HEK293 (cell line): ENCODE results near the gene HOXB7.

ENCODE experiments used
- CTCF ChIA-PET: fragments of 350-600 bp; formaldehyde crosslinking; extraction: SDS; loops from one replicate; lab custom pipeline; 2021; ENCODE audit warnings: antibody characterized with exemption; lab: Yijun Ruan, JAX
- POLR2A ChIA-PET: fragments of 300-600 bp; formaldehyde crosslinking; extraction: SDS; loops from one replicate; lab custom pipeline; 2020; ENCODE audit warnings: antibody characterized with exemption, inconsistent platforms; lab: Yijun Ruan, JAX
- H3K27ac ChIP-seq: fragments of 200-500 bp; sonication (Bioruptor generic); 2 replicates; pipeline ENCODE4 v1.5.1; 2014; ENCODE audit warnings: low read depth, low read length, control low read depth, inconsistent platforms; ENCODE audit errors: extremely low read depth
- H3K36me3 ChIP-seq, 2 experiments: fragments of 200-500 bp in 1 of 2; sonication (Bioruptor generic) in 1 of 2; 1 replicate in 1 of 2; 2 replicates in 1 of 2; pipeline ENCODE4 v1.5.1; 2014 to 2017; ENCODE audit warnings: inconsistent platforms in 2 of 2, low read length in 2 of 2; ENCODE audit not compliant: control insufficient read depth in 2 of 2, insufficient read depth in 1 of 2
- H3K4me1 ChIP-seq: fragments of 200-500 bp; sonication (Bioruptor generic); 2 replicates; pipeline ENCODE4 v1.5.1; 2014; ENCODE audit warnings: mild to moderate bottlenecking, low read length, inconsistent platforms; ENCODE audit not compliant: control insufficient read depth, insufficient read depth
- H3K4me3 ChIP-seq: 2 replicates; pipeline ENCODE4 v1.5.1; 2011; ENCODE audit warnings: low read depth, mild to moderate bottlenecking, control low read depth, low read length, moderate library complexity
- H3K9me3 ChIP-seq: fragments of 200-500 bp; sonication (Bioruptor generic); 2 replicates; pipeline ENCODE4 v1.5.1; 2014; ENCODE audit warnings: low read depth, low read length, inconsistent platforms; ENCODE audit not compliant: control insufficient read depth, insufficient read depth
- FEZF1 ChIP-seq: fragments of 450-650 bp; formaldehyde crosslinking; IDR thresholded peaks from 2 replicates; pipeline ENCODE4 v1.5.1; 2016; ENCODE audit warnings: missing biosample characterization, missing genetic modification characterization
- GLIS1 ChIP-seq: fragments of 450-650 bp; formaldehyde crosslinking; IDR thresholded peaks from 2 replicates; pipeline ENCODE4 v1.5.1; 2016; ENCODE audit warnings: missing biosample characterization, missing genetic modification characterization
- REPIN1 ChIP-seq: fragments of 450-650 bp; formaldehyde crosslinking; IDR thresholded peaks from 2 replicates; pipeline ENCODE4 v1.5.1; 2017; ENCODE audit warnings: missing biosample characterization, missing genetic modification characterization, low read depth
- SP3 ChIP-seq: fragments of 450-650 bp; formaldehyde crosslinking; IDR thresholded peaks from 2 replicates; pipeline ENCODE4 v1.5.1; 2016; ENCODE audit warnings: missing biosample characterization, missing genetic modification characterization
- YY2 ChIP-seq: fragments of 450-650 bp; formaldehyde crosslinking; IDR thresholded peaks from 2 replicates; pipeline ENCODE4 v1.5.1; 2016; ENCODE audit warnings: missing biosample characterization, missing genetic modification characterization
- ZFP41 ChIP-seq: fragments of 450-650 bp; formaldehyde crosslinking; IDR thresholded peaks from 2 replicates; pipeline ENCODE4 v1.5.1; 2016; ENCODE audit warnings: missing biosample characterization, missing genetic modification characterization, borderline replicate concordance
- ZNF335 ChIP-seq: fragments of 450-650 bp; formaldehyde crosslinking; conservative IDR thresholded peaks from 2 replicates; pipeline ENCODE4 v1.5.1; 2016; ENCODE audit warnings: missing biosample characterization, missing genetic modification characterization
- ZNF600 ChIP-seq: fragments of 450-650 bp; formaldehyde crosslinking; IDR thresholded peaks from 2 replicates; pipeline ENCODE4 v1.5.1; 2016; ENCODE audit warnings: missing biosample characterization, missing genetic modification characterization
- ZNF843 ChIP-seq: fragments of 450-650 bp; formaldehyde crosslinking; IDR thresholded peaks from 2 replicates; pipeline ENCODE4 v1.5.1; 2016; ENCODE audit warnings: missing biosample characterization, missing genetic modification characterization
- TF ChIP-seq, protein P1 (sequence below): fragments of 450-650 bp; formaldehyde crosslinking; IDR thresholded peaks from 2 replicates; pipeline ENCODE4 v1.5.1; 2016; ENCODE audit warnings: missing biosample characterization, missing genetic modification characterization
- TF ChIP-seq, protein P2 (sequence below): fragments of 450-650 bp; formaldehyde crosslinking; IDR thresholded peaks from 2 replicates; pipeline ENCODE4 v1.5.0; 2017; ENCODE audit warnings: missing biosample characterization, missing genetic modification characterization, borderline replicate concordance
- TF ChIP-seq, protein P3 (sequence below): fragments of 450-650 bp; formaldehyde crosslinking; optimal IDR thresholded peaks from 2 replicates; pipeline ENCODE3; 2016; ENCODE audit warnings: missing biosample characterization, mild to moderate bottlenecking, missing genetic modification characterization
- TF ChIP-seq, protein P4 (sequence below): fragments of 450-650 bp; formaldehyde crosslinking; IDR thresholded peaks from 2 replicates; pipeline ENCODE4 v1.5.1; 2016; ENCODE audit warnings: missing biosample characterization, missing genetic modification characterization
- TF ChIP-seq, protein P5 (sequence below): fragments of 450-650 bp; formaldehyde crosslinking; IDR thresholded peaks from 2 replicates; pipeline ENCODE4 v1.5.1; 2016; ENCODE audit warnings: missing biosample characterization, missing genetic modification characterization
- TF ChIP-seq, protein P6 (sequence below): fragments of 450-650 bp; formaldehyde crosslinking; IDR thresholded peaks from 2 replicates; pipeline ENCODE4 v1.5.1; 2017; ENCODE audit warnings: missing biosample characterization, missing genetic modification characterization
- TF ChIP-seq, protein P7 (sequence below): fragments of 450-650 bp; formaldehyde crosslinking; IDR thresholded peaks from 2 replicates; pipeline ENCODE4 v1.5.1; 2016; ENCODE audit warnings: missing biosample characterization, missing genetic modification characterization

HOXB7 gene

DNA sequence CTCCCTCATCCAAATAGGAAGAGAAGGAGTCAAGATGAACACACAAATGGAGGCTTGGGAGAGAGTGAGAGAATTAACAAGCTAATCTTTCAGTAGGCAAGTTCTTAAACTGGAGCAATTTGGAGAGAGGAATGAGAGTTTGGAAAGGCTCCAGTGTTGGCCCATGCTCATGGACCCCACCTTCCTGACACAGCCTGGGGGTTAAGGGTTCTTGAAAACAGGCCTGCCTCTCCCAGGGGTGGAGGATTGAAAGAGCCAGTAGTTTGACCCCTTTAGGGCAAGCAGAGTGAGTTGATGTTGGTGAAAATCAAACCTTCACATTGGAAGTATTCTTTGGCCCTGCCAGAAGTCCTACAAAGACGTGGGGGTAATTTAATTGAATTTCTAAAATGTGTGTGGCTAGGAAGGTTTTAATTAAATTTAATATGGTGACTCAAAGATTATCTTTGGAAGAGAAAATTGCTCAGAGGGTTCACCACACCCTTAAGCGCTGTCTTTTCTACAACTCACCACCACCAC lies 26.5 kb downstream of the HOXB7 start (continued):
- TF ChIP-seq, protein P1, sequence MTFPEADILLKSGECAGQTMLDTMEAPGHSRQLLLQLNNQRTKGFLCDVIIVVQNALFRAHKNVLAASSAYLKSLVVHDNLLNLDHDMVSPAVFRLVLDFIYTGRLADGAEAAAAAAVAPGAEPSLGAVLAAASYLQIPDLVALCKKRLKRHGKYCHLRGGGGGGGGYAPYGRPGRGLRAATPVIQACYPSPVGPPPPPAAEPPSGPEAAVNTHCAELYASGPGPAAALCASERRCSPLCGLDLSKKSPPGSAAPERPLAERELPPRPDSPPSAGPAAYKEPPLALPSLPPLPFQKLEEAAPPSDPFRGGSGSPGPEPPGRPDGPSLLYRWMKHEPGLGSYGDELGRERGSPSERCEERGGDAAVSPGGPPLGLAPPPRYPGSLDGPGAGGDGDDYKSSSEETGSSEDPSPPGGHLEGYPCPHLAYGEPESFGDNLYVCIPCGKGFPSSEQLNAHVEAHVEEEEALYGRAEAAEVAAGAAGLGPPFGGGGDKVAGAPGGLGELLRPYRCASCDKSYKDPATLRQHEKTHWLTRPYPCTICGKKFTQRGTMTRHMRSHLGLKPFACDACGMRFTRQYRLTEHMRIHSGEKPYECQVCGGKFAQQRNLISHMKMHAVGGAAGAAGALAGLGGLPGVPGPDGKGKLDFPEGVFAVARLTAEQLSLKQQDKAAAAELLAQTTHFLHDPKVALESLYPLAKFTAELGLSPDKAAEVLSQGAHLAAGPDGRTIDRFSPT (tag by site-specific recombination): no peak
- TF ChIP-seq ZFP41 (tag by site-specific recombination): no peak
- TF ChIP-seq, protein P2, sequence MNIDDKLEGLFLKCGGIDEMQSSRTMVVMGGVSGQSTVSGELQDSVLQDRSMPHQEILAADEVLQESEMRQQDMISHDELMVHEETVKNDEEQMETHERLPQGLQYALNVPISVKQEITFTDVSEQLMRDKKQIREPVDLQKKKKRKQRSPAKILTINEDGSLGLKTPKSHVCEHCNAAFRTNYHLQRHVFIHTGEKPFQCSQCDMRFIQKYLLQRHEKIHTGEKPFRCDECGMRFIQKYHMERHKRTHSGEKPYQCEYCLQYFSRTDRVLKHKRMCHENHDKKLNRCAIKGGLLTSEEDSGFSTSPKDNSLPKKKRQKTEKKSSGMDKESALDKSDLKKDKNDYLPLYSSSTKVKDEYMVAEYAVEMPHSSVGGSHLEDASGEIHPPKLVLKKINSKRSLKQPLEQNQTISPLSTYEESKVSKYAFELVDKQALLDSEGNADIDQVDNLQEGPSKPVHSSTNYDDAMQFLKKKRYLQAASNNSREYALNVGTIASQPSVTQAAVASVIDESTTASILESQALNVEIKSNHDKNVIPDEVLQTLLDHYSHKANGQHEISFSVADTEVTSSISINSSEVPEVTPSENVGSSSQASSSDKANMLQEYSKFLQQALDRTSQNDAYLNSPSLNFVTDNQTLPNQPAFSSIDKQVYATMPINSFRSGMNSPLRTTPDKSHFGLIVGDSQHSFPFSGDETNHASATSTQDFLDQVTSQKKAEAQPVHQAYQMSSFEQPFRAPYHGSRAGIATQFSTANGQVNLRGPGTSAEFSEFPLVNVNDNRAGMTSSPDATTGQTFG (tag by site-specific recombination): no peak
- peak; percentile 49; the same call in 1 of the 2 replicates for TF ChIP-seq GLIS1 (tag by site-specific recombination)
- TF ChIP-seq, protein P3, sequence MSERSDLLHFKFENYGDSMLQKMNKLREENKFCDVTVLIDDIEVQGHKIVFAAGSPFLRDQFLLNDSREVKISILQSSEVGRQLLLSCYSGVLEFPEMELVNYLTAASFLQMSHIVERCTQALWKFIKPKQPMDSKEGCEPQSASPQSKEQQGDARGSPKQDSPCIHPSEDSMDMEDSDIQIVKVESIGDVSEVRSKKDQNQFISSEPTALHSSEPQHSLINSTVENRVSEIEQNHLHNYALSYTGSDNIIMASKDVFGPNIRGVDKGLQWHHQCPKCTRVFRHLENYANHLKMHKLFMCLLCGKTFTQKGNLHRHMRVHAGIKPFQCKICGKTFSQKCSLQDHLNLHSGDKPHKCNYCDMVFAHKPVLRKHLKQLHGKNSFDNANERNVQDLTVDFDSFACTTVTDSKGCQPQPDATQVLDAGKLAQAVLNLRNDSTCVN: no peak
- TF ChIP-seq ZNF335 (tag by site-specific recombination): peak; percentile 39
- TF ChIP-seq SP3 (tag by site-specific recombination): no peak

DNA sequence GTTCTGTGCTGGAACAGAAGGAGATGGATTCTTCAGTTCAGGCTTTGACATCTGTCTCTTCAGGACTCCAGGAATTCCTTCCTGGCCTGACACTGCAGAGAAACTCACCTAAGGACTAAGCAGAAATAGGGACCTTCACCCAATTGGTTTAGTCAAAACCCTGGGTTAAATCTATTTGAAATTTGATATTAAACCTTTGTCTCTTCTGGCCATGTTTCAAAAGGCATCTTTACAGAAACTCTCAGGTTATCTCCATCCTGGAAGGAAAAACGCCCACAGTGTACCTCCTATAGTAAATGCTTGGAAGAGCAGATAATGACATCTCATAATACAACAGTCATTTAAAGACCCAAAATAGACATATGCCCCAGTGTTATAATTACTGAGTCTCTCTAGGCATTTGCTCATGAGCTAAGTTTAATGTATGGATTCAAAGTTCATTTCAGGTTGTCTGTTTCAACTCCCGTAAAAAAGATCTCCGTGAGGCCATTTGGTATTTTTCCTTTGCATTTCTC lies 27.1 kb downstream of the HOXB7 start:
- POLR2A ChIA-PET: interaction anchor here (1.1 to 1.2 kb wide), 2 partner anchors 26 to 42 kb away, joined by 3 to 5 read pairs; no protein-coding TSS in a partner anchor
- H3K4me3 ChIP-seq: no peak overlapping the region
- CTCF ChIA-PET: interaction anchor here (0.6 to 2.4 kb wide), 23 partner anchors 10 to 369 kb away, joined by 3 to 15 read pairs (median 5); partner anchors contain the start of genes HOXB5 and HOXB9
- peak overlapping the region; percentile 92 for H3K27ac ChIP-seq
- H3K4me1 ChIP-seq: peaks cover 62% of the 10 kb centered on the region
- peaks cover 0 to 21% of the 10 kb centered on the region in 2 experiments; a peak in 1 of 3 replicates for H3K36me3 ChIP-seq
- no peaks in the 10 kb centered on the region for H3K9me3 ChIP-seq
- TF ChIP-seq ZNF843 (tag by site-specific recombination) (no peak), FEZF1 (tag by site-specific recombination) (peak; percentile 46), YY2 (tag by site-specific recombination) (no peak), REPIN1 (tag by site-specific recombination) (no peak), ZNF600 (tag by site-specific recombination) (0 out of 2 replicates have a peak, but pooled peaks have one; percentile 62)
- TF ChIP-seq, protein P4, sequence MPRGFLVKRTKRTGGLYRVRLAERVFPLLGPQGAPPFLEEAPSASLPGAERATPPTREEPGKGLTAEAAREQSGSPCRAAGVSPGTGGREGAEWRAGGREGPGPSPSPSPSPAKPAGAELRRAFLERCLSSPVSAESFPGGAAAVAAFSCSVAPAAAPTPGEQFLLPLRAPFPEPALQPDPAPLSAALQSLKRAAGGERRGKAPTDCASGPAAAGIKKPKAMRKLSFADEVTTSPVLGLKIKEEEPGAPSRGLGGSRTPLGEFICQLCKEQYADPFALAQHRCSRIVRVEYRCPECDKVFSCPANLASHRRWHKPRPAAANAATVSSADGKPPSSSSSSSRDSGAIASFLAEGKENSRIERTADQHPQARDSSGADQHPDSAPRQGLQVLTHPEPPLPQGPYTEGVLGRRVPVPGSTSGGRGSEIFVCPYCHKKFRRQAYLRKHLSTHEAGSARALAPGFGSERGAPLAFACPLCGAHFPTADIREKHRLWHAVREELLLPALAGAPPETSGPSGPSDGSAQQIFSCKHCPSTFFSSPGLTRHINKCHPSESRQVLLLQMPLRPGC: no peak
- TF ChIP-seq, protein P5, sequence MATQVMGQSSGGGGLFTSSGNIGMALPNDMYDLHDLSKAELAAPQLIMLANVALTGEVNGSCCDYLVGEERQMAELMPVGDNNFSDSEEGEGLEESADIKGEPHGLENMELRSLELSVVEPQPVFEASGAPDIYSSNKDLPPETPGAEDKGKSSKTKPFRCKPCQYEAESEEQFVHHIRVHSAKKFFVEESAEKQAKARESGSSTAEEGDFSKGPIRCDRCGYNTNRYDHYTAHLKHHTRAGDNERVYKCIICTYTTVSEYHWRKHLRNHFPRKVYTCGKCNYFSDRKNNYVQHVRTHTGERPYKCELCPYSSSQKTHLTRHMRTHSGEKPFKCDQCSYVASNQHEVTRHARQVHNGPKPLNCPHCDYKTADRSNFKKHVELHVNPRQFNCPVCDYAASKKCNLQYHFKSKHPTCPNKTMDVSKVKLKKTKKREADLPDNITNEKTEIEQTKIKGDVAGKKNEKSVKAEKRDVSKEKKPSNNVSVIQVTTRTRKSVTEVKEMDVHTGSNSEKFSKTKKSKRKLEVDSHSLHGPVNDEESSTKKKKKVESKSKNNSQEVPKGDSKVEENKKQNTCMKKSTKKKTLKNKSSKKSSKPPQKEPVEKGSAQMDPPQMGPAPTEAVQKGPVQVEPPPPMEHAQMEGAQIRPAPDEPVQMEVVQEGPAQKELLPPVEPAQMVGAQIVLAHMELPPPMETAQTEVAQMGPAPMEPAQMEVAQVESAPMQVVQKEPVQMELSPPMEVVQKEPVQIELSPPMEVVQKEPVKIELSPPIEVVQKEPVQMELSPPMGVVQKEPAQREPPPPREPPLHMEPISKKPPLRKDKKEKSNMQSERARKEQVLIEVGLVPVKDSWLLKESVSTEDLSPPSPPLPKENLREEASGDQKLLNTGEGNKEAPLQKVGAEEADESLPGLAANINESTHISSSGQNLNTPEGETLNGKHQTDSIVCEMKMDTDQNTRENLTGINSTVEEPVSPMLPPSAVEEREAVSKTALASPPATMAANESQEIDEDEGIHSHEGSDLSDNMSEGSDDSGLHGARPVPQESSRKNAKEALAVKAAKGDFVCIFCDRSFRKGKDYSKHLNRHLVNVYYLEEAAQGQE (tag by site-specific recombination): no peak
- TF ChIP-seq, protein P6, sequence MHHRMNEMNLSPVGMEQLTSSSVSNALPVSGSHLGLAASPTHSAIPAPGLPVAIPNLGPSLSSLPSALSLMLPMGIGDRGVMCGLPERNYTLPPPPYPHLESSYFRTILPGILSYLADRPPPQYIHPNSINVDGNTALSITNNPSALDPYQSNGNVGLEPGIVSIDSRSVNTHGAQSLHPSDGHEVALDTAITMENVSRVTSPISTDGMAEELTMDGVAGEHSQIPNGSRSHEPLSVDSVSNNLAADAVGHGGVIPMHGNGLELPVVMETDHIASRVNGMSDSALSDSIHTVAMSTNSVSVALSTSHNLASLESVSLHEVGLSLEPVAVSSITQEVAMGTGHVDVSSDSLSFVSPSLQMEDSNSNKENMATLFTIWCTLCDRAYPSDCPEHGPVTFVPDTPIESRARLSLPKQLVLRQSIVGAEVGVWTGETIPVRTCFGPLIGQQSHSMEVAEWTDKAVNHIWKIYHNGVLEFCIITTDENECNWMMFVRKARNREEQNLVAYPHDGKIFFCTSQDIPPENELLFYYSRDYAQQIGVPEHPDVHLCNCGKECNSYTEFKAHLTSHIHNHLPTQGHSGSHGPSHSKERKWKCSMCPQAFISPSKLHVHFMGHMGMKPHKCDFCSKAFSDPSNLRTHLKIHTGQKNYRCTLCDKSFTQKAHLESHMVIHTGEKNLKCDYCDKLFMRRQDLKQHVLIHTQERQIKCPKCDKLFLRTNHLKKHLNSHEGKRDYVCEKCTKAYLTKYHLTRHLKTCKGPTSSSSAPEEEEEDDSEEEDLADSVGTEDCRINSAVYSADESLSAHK (tag by site-specific recombination): 0 out of 2 replicates have a peak, but pooled peaks have one; percentile 38
- TF ChIP-seq, protein P7, sequence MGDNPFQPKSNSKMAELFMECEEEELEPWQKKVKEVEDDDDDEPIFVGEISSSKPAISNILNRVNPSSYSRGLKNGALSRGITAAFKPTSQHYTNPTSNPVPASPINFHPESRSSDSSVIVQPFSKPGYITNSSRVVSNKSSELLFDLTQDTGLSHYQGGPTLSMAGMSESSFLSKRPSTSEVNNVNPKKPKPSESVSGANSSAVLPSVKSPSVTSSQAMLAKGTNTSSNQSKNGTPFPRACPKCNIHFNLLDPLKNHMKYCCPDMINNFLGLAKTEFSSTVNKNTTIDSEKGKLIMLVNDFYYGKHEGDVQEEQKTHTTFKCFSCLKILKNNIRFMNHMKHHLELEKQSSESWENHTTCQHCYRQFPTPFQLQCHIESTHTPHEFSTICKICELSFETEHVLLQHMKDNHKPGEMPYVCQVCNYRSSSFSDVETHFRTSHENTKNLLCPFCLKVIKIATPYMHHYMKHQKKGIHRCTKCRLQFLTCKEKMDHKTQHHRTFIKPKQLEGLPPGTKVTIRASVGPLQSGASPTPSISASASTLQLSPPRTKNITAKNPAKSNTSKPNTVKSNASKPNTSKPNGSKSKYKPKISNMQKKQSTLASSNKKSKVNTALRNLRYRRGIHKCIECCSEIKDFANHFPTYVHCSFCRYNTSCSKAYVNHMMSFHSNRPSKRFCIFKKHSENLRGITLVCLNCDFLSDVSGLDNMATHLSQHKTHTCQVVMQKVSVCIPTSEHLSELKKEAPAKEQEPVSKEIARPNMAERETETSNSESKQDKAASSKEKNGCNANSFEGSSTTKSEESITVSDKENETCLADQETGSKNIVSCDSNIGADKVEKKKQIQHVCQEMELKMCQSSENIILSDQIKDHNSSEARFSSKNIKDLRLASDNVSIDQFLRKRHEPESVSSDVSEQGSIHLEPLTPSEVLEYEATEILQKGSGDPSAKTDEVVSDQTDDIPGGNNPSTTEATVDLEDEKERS (tag by site-specific recombination): no peak
